ENCODE data around the gene SLC6A17. TPM values are rescaled to one million over a fixed set of nuclear protein-coding genes. Genes with fewer than 3 reads are reported as not detected.

The SLC6A17 gene
- total and polyA plus RNA-seq, 2 experiments from 2014 or later, result 0.03 to 0.17 TPM

GRCh38 chr1:110208916-110209645, 58.8 kb downstream of the SLC6A17 start:
- Histone ChIP-seq H3K27ac (ENCODE audit: low read depth) (peak overlapping the region; percentile 83; the same call in 1 of the 2 replicates), H3K9me2 (ENCODE audit: insufficient read depth) (no peaks in the 10 kb centered on the region), H3K4me3 (peak overlapping the region; percentile 82), H3K27me3 (ENCODE audit: insufficient read depth) (peaks cover 36% of the 10 kb centered on the region), H4K20me1 (replicated peaks; ENCODE audit: insufficient read depth) (no peaks in the 10 kb centered on the region; the same call in 1 of the 2 replicates), H3K79me2 (replicated peaks; ENCODE audit: insufficient read depth) (no peaks in the 10 kb centered on the region), H3K4me2 (peak overlapping the region; percentile 90), H3K36me3 (ENCODE audit: insufficient read depth) (no peaks in the 10 kb centered on the region), H3F3A (replicated peaks; ENCODE audit: low read depth) (peaks cover 16% of the 10 kb centered on the region; the same call in 1 of the 2 replicates), H2AFZ (peak overlapping the region; percentile 98), H3K4me1 (ENCODE audit: insufficient read depth) (peaks cover 28% of the 10 kb centered on the region)
- Mint-ChIP-seq H3K27me3 (ENCODE audit: insufficient read depth, low read depth, poor library complexity) (peaks cover 23% of the 10 kb centered on the region), H3K4me1 (peaks cover 40% of the 10 kb centered on the region), H3K27ac (peak overlapping the region; percentile 63), H3K4me3 (peak overlapping the region; percentile 76), H3K36me3 (ENCODE audit: low read depth) (no peaks in the 10 kb centered on the region; the same call in 2 of the 3 replicates), H3K9me3 (no peaks in the 10 kb centered on the region; the same call in 2 of the 3 replicates)
- peak; percentile 23 for DNase-seq (ENCODE audit: low spot score)
- ATAC-seq, result no peak
- TF ChIP-seq ZNF331 (CRISPR knock-in tag; IDR thresholded peaks at IDR 0.05; ENCODE audit: low read depth), result no peak
- TF ChIP-seq EZH2phosphoT487 (IDR thresholded peaks at IDR 0.05; ENCODE audit: unreplicated experiment), result no peak
- TF ChIP-seq NANOG (IDR thresholded peaks at IDR 0.05; ENCODE audit: borderline replicate concordance), result no peak
- no peak for TF ChIP-seq ZNF114 (CRISPR knock-in tag; IDR thresholded peaks at IDR 0.05)
- TF ChIP-seq REST (IDR thresholded peaks at IDR 0.05; ENCODE audit: unreplicated experiment), result no peak
- TF ChIP-seq STAT1 (IDR thresholded peaks at IDR 0.05; ENCODE audit: unreplicated experiment), result no peak
- no peak for TF ChIP-seq CTCF (conservative IDR thresholded peaks at IDR 0.05; ENCODE audit: low read depth in 2 of 2)
- TF ChIP-seq EZH2 (IDR thresholded peaks at IDR 0.05; ENCODE audit: low read depth, unreplicated experiment), result no peak
- TF ChIP-seq POLR2AphosphoS5 (IDR thresholded peaks at IDR 0.05; ENCODE audit: low read depth), result no peak
- no peak for TF ChIP-seq CREB1 (CRISPR knock-in tag; IDR thresholded peaks at IDR 0.05; ENCODE audit: low read depth)
- TF ChIP-seq JUNB (IDR thresholded peaks at IDR 0.05; ENCODE audit: unreplicated experiment), result no peak
- no peak for TF ChIP-seq ETS1 (IDR thresholded peaks at IDR 0.05)
- TF ChIP-seq ZNF462 (CRISPR knock-in tag; IDR thresholded peaks at IDR 0.05), result no peak

Data from GM23338 (cell line).